ENCODE data around the gene GPR55. TPM values are rescaled to one million over a fixed set of nuclear protein-coding genes. Genes with fewer than 3 reads are reported as not detected.

Gene GPR55
- total and polyA plus RNA-seq, 3 donors from 2014 or later: 10.9 to 14.7 (median 12.3) TPM

- intact Hi-C loops (cut with DNase I; ENCODE audit: low total_unique reads): no loop called here
- H3K27me3 ChIP-seq: no peaks in the 10 kb centered on the region
- no peaks in the 10 kb centered on the region for H3K9me3 ChIP-seq
- DNase-seq: no peak
- peaks cover 10% of the 10 kb centered on the region for H3K4me1 ChIP-seq
- H3K36me3 ChIP-seq (ENCODE audit: low read depth, missing control alignments): no peaks in the 10 kb centered on the region
- TF ChIP-seq CTCF (IDR thresholded peaks at IDR 0.05) (no peak), POLR2A (IDR thresholded peaks at IDR 0.05) (no peak)
- no peak overlapping the region for H3K27ac ChIP-seq
- no peak overlapping the region for H3K4me3 ChIP-seq
- 92 to 95% methylated on average over 1 of the region's 1 CpG for WGBS, 2 donors
Measured at GRCh38 chr2:230955163-230955737, 30.2 kb upstream of the GPR55 start.

GRCh38 chr2:230954746-230955145, 29.7 kb upstream of the GPR55 start:
- H3K27me3 ChIP-seq: no peaks in the 10 kb centered on the region
- TF ChIP-seq POLR2A (IDR thresholded peaks at IDR 0.05) (no peak), CTCF (IDR thresholded peaks at IDR 0.05) (no peak)
- DNase-seq: no peak
- intact Hi-C loops (cut with DNase I; ENCODE audit: low total_unique reads): no loop called here
- no peak overlapping the region for H3K4me3 ChIP-seq
- H3K4me1 ChIP-seq: peaks cover 10% of the 10 kb centered on the region
- no peaks in the 10 kb centered on the region for H3K9me3 ChIP-seq
- no peak overlapping the region for H3K27ac ChIP-seq
- no peaks in the 10 kb centered on the region for H3K36me3 ChIP-seq (ENCODE audit: low read depth, missing control alignments)

- TF ChIP-seq CTCF (IDR thresholded peaks at IDR 0.05) (no peak), POLR2A (IDR thresholded peaks at IDR 0.05) (no peak)
- no peak for DNase-seq
- H3K27me3 ChIP-seq: no peaks in the 10 kb centered on the region
- intact Hi-C loops (cut with DNase I; ENCODE audit: low total_unique reads): no loop called here
- H3K27ac ChIP-seq: no peak overlapping the region
- no peaks in the 10 kb centered on the region for H3K9me3 ChIP-seq
- no peak overlapping the region for H3K4me3 ChIP-seq
- H3K4me1 ChIP-seq: peaks cover 5% of the 10 kb centered on the region
- H3K36me3 ChIP-seq (ENCODE audit: low read depth, missing control alignments): no peaks in the 10 kb centered on the region
- 87 to 92% methylated on average over 9 of the region's 9 CpGs for WGBS, 2 donors
Measured at GRCh38 chr2:230953845-230954244, 28.8 kb upstream of the GPR55 start.

DNA sequence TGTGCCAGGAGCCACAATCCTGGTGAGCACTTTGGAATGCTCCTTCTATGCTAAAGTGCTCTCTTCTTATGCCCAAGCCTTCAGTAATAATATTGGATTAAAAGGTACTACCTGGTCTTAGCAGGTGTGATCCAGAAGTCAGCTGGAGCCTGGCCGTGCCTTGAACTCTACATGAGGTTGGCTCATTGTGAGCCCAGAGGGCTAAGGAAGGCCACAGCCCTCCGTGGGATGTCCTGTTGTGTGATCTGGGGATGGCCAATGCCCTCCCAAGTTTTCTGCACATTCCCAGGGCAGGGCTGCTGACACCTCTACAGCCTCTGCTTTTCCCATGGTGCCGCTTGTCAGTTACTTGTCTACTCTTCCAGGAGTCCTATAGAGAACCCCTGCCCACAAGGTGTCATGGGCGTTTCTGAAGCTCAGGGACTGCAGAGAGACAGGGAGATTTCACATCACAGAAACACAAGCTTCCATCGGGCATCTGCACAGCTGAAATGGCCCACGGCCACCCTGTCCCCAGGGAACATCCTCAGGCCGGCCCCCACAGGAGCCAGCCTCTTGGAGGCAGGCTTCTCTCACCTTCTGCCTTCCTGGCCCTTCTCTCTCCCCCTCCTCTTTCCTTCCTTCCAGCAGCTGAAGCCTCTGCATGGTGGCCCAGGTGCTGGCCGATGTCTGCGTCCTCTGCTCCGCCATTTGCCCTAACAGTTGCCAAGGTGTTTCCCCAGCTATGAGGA, 27.3 kb upstream of the GPR55 start:
- Histone ChIP-seq H3K4me3 (no peak overlapping the region), H3K36me3 (ENCODE audit: low read depth, missing control alignments) (no peaks in the 10 kb centered on the region), H3K27ac (no peak overlapping the region), H3K27me3 (no peaks in the 10 kb centered on the region), H3K4me1 (no peaks in the 10 kb centered on the region), H3K9me3 (no peaks in the 10 kb centered on the region)
- WGBS, 2 donors: 95 to 98% methylated on average over 10 of the region's 10 CpGs
- DNase-seq: no peak
- TF ChIP-seq POLR2A (IDR thresholded peaks at IDR 0.05): no peak
- no peak for TF ChIP-seq CTCF (IDR thresholded peaks at IDR 0.05)
- intact Hi-C loops (cut with DNase I; ENCODE audit: low total_unique reads): no loop called here

DNA sequence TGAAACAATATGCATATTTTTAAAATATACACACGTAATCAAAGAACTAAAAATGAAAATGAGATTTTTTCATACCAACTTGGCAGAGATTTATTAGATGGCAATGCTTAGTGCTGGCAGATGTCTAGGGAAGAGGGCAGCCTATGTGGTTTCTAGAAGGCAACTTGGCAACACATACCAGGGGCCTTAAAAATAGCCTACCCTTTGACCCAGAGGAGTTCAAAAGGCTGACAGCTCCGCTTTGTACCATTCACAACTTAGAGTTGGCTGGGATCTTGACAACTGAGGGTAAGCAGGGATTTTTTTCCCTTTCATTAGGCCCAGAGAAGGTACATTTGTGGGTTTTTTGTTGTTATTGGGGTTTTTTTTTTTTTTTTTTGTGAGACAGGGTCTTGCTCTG, 26.4 kb upstream of the GPR55 start:
- H3K4me1 ChIP-seq: no peaks in the 10 kb centered on the region
- DNase-seq: no peak
- no peaks in the 10 kb centered on the region for H3K9me3 ChIP-seq
- 89 to 95% methylated on average over 2 of the region's 2 CpGs for WGBS, 2 donors
- no peaks in the 10 kb centered on the region for H3K36me3 ChIP-seq (ENCODE audit: low read depth, missing control alignments)
- no peak overlapping the region for H3K4me3 ChIP-seq
- TF ChIP-seq CTCF (IDR thresholded peaks at IDR 0.05) (no peak), POLR2A (IDR thresholded peaks at IDR 0.05) (no peak)
- H3K27ac ChIP-seq: no peak overlapping the region
- H3K27me3 ChIP-seq: no peaks in the 10 kb centered on the region
- intact Hi-C loops (cut with DNase I; ENCODE audit: low total_unique reads): no loop called here
